ENCODE data around the gene OGG1. TPM values are rescaled to one million over a fixed set of nuclear protein-coding genes. Genes with fewer than 3 reads are reported as not detected.
A peak's percentile ranks its signal among the peaks of the same experiment; 100 is the strongest.

OGG1 gene
- total RNA-seq, 1 donor from 2014 or later, result 34.8 TPM

- no peak for DNase-seq (ENCODE audit: extremely low spot score, unreplicated experiment)
- Mint-ChIP-seq H3K9me3 (ENCODE audit: unreplicated experiment) (no peaks in the 10 kb centered on the region), H3K36me3 (ENCODE audit: unreplicated experiment) (no peaks in the 10 kb centered on the region), H3K4me1 (ENCODE audit: unreplicated experiment) (no peaks in the 10 kb centered on the region), H3K27me3 (ENCODE audit: unreplicated experiment) (peaks cover 33% of the 10 kb centered on the region), H3K27ac (ENCODE audit: unreplicated experiment) (no peak overlapping the region), H3K4me3 (ENCODE audit: unreplicated experiment) (no peak overlapping the region)
- TF ChIP-seq CTCF (IDR thresholded peaks at IDR 0.05), result no peak
Measured at GRCh38 chr3:9713142-9713541, 36.6 kb upstream of the OGG1 start.

- no peak for TF ChIP-seq CTCF (IDR thresholded peaks at IDR 0.05)
- Mint-ChIP-seq H3K27me3 (ENCODE audit: unreplicated experiment) (peaks cover 36% of the 10 kb centered on the region), H3K27ac (ENCODE audit: unreplicated experiment) (no peak overlapping the region), H3K4me3 (ENCODE audit: unreplicated experiment) (no peak overlapping the region), H3K9me3 (ENCODE audit: unreplicated experiment) (no peaks in the 10 kb centered on the region), H3K36me3 (ENCODE audit: unreplicated experiment) (no peaks in the 10 kb centered on the region), H3K4me1 (ENCODE audit: unreplicated experiment) (no peaks in the 10 kb centered on the region)
- DNase-seq (ENCODE audit: extremely low spot score, unreplicated experiment), result no peak
Measured at GRCh38 chr3:9715136-9715535, 34.6 kb upstream of the OGG1 start.

- Mint-ChIP-seq H3K27me3 (ENCODE audit: unreplicated experiment) (peaks cover 40% of the 10 kb centered on the region), H3K4me1 (ENCODE audit: unreplicated experiment) (no peaks in the 10 kb centered on the region), H3K36me3 (ENCODE audit: unreplicated experiment) (no peaks in the 10 kb centered on the region), H3K9me3 (ENCODE audit: unreplicated experiment) (no peaks in the 10 kb centered on the region), H3K27ac (ENCODE audit: unreplicated experiment) (no peak overlapping the region), H3K4me3 (ENCODE audit: unreplicated experiment) (no peak overlapping the region)
- no peak for DNase-seq (ENCODE audit: extremely low spot score, unreplicated experiment)
- peak; percentile 61 for TF ChIP-seq CTCF (IDR thresholded peaks at IDR 0.05)
Measured at GRCh38 chr3:9715764-9716437, 33.9 kb upstream of the OGG1 start.

GRCh38 chr3:9716801-9717555 lies 32.8 kb upstream of the OGG1 start:
- Mint-ChIP-seq H3K9me3 (ENCODE audit: unreplicated experiment) (no peaks in the 10 kb centered on the region), H3K27me3 (ENCODE audit: unreplicated experiment) (peaks cover 45% of the 10 kb centered on the region), H3K4me1 (ENCODE audit: unreplicated experiment) (no peaks in the 10 kb centered on the region), H3K4me3 (ENCODE audit: unreplicated experiment) (no peak overlapping the region), H3K36me3 (ENCODE audit: unreplicated experiment) (no peaks in the 10 kb centered on the region), H3K27ac (ENCODE audit: unreplicated experiment) (no peak overlapping the region)
- no peak for DNase-seq (ENCODE audit: extremely low spot score, unreplicated experiment)
- TF ChIP-seq CTCF (IDR thresholded peaks at IDR 0.05), result no peak

GRCh38 chr3:9717563-9717962 lies 32.2 kb upstream of the OGG1 start:
- Mint-ChIP-seq H3K4me3 (ENCODE audit: unreplicated experiment) (no peak overlapping the region), H3K9me3 (ENCODE audit: unreplicated experiment) (no peaks in the 10 kb centered on the region), H3K36me3 (ENCODE audit: unreplicated experiment) (no peaks in the 10 kb centered on the region), H3K27me3 (ENCODE audit: unreplicated experiment) (peaks cover 48% of the 10 kb centered on the region), H3K4me1 (ENCODE audit: unreplicated experiment) (no peaks in the 10 kb centered on the region), H3K27ac (ENCODE audit: unreplicated experiment) (no peak overlapping the region)
- no peak for DNase-seq (ENCODE audit: extremely low spot score, unreplicated experiment)
- no peak for TF ChIP-seq CTCF (IDR thresholded peaks at IDR 0.05)

All from osteocyte (in vitro differentiated cells).